ENCODE data around the gene SLC5A4.

The SLC5A4 gene

GRCh38 chr22:32232191-32232830 lies 22.8 kb downstream of the SLC5A4 start:
- no peak for DNase-seq

- no peak for DNase-seq
Measured at GRCh38 chr22:32226326-32227104, 28.6 kb downstream of the SLC5A4 start.

DNA sequence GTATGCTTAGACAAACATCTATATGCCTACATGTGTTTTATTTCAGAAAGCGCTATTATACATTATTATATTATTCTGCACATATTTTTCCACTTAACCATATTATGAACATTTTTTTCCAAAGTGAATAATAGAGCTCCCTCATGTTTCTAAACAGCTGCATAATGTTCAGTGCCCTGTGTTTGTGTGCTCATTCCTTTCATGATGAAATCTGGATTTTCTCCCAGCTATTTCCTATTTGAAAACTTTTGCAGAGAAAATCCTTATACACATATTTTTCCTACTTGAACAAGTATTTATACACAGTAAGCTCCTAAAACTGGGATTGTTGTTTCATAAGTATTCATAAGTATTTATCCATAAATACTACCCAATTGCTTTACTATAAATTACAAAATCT lies 32.2 kb downstream of the SLC5A4 start:
- no peak for DNase-seq

- no peak for DNase-seq
Measured at GRCh38 chr22:32219026-32219425, 36.1 kb downstream of the SLC5A4 start.

- no peak for DNase-seq
Measured at GRCh38 chr22:32218470-32218869, 36.7 kb downstream of the SLC5A4 start.

DNA sequence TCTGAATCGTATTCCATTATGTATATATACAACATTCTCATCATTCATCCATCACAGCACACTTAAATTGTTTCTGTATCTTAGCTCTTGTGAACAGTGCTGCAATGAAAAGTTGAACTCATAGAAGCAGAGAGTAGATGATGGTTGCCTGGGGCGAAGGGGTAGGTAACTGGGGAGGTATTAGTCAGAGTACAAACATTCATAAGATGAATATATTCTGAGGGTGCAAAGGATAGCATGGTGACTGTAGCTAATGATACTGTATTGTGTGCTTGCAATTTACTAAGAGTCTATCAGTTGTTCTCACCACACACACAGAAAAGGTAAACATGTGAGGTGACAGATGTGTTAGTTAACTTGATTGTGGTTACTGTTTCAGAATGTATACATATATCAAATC lies 37.7 kb downstream of the SLC5A4 start:
- DNase-seq, result no peak

GRCh38 chr22:32216911-32217310 lies 38.2 kb downstream of the SLC5A4 start:
- no peak for DNase-seq

- DNase-seq, result no peak
Measured at GRCh38 chr22:32211011-32211410, 44.1 kb downstream of the SLC5A4 start.

DNA sequence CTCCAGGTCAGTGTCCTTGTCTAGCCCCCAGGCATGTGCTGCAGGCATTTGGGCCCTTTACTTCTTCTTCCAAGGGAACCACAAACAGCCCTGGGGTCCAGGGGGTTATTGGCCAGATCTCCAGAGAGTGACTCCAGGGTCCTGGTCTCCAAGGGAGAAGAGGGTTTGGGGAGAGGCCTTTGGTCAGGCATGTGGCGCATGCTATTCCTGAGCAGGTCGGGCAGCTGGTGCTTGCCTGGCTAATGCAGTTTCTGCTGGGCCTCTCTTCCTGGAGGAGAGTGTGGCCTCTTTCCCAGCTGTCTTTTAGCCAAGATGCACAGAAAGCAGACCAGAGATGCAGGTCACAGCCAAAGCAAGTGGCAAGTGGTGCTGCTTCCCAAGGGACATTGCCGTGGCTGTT lies 46.5 kb downstream of the SLC5A4 start:
- no peak for DNase-seq

DNA sequence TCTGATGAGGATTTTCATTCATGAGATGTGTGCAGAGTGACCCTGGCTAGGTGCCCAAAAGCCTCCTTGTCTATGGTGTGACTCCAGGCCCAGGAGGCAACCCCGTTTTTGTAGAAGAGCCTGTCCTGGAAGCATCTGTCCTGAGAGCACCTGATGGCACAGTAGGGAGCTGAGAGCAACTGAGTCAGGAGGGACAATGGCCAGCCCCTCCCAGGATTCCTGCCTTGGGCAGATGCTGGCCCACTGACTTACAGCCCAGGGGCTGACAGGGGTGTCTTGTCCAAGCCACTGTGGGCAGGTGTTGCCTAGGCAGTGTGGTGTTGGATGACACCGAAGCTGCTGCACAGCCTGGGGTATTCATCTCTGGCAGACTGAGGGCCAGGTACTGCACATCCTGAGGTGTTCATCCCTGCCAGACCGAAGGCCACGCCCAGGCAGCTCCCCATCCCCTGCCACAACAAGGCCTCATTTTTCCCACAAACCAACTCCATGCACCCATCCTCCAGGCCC lies 47.1 kb downstream of the SLC5A4 start:
- no peak for DNase-seq

- no peak for DNase-seq
Measured at GRCh38 chr22:32206774-32207758, 48.1 kb downstream of the SLC5A4 start.

DNA sequence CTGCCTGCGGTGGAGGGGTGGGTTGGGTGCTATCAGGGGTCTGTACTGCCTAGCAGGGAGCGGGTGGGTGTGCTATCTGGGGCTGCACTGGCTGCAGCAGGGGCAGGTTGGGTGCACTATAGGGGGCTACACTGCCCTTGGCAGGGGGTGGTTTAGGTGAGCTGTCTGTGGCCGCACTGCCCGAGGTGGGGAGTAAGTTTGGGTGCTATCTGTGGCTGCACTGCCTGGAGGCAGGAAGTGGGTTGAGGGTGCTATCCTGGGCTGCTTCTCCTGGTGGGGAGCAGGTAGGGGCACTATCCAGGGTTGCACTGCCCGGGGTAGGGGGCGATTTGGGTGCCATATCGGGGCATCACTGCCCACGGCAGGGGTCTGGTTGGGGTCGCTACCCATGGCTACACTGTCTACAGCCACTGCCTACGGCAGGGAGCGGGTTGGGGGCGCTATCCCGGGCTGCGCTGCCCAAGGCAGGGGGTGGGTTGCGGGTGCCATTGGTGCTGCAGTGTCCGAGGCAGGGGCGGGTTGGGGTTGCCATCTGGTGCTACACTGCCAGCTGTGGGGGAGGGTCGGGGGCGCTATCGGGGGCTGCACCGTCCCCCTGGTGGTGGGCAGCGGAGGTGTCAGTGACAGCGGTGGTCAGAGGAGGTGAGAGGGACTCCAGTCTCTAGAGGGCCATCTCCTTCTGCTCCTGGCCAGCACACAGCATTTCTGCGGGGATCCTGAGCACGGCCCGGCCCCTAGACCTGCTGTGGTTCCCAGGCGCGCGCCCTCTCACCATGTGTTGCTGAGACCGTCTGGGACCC lies 49.0 kb downstream of the SLC5A4 start:
- no peak for DNase-seq

DNA sequence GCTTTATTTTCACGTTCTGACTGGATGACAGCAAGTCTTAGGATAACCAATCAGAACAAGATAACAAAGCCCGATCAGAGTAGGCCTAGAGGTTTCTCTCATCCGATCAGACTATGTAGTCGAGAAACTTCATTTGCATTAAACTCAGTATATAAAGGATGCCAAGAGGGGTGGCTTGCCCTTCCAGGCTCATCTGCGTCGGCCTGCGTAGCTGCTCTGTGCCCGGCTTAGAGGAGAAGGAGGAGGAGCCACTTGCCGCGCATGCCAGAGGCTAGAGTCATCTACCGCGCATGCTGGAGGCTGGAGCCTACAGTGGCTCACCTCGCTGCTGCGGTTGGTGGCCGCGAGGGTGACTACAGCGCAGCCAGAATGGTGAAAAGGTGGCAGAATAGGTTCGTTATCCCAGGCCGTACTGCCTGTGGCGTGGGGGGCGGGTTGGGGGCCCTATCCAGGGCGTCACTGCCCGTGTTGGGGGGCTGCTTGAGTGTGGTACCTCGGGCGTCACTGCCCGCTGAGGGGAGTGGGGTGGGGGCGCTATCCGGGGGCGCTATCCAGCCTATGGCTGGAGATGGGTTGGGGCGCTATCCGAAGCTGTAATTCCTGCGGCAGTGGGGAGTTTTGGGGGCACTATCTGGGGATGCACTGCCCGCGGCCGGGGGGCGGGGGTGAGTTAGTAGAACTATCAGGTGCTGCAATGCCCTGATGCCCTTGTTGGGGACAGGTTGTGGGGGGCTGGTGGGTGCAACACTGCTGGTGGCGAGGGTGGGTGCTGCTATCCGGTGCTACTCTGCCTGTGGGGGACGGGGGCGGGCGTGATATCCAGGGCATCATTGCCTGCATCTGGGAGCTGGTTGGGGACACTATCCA lies 50.1 kb downstream of the SLC5A4 start, which contains the start of gene RFPL2:
Gene RFPL2 (minus strand): TSS at position 218 of the 867 bp plus-strand sequence. CDS start 2,622 bp downstream, outside the sequence.
- DNase-seq, result no peak

- no peak for DNase-seq
Measured at GRCh38 chr22:32204040-32204855, 50.9 kb downstream of the SLC5A4 start.

DNA sequence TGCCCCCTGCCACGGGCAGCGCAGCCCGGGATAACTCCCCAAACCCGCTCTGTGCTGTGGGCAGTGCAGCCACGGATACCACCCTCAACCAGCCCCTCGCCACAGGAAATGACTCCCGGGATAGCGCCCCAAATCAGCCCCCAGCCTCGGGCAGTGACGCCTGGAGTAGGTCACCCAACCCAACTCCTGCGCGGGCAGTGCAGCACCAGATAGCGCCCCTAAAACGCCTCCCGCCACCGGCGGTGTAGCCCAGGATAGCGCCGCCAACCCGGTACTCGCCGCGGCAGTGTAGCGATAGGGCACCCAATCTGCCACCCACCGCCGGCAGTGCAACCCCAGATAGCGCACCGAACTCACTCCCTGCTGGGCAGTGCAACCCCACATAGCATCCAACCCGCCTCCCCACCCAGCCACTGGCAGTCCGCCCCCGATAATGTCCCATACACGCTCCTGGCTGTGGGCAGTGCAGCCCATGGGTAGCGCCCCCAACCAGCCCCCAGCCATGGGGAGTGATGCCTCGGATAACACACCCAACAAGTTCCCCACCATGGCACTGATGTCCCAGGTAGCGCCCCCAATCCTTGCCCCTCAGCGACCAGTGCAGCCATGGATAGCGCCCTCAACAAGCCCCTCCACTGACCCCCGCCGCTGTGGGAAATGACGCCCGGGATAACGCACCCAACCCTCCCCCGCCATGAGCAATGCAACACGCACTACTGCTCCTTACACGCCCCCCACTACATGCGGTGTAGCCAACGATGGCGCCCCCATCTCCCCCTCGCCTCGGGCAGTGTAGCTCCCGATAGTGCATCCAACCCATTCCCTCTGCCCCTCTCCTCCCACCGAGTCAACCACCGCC lies 51.7 kb downstream of the SLC5A4 start:
- no peak for DNase-seq

DNA sequence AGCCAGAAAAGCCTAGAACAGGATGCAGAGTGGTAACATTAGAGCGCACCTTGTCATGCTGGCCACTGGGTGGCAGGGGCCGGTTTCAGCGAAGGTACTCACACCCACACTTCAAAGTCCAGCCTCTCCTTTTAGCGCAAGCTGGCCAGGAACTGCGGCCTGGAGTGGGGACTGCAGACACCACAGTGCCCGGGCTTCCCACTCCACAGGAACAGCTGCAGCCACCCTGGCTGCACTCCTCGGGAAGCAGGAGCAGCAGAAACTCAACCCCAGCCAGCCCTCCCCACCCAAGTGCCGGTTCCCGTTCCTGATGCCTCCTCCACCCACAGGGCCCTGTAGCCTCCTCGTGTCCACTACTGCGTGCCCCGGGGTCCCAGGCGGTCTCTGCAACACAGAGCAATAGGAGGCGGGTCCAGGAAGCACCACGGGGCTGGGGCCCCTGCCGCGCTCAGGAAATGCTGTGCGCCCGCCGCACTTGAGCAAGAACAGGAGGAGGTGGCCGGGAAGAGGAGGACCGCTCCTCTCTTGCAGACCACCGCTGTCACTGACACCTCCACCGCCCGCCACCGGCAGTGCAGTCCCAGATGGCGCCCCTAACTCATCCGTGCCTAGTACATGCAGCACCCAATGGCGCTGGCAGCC lies 52.5 kb downstream of the SLC5A4 start:
- no peak for DNase-seq

GRCh38 chr22:32202161-32202538 lies 53.0 kb downstream of the SLC5A4 start:
- no peak for DNase-seq

- DNase-seq, result no peak
Measured at GRCh38 chr22:32200752-32201151, 54.4 kb downstream of the SLC5A4 start.

DNA sequence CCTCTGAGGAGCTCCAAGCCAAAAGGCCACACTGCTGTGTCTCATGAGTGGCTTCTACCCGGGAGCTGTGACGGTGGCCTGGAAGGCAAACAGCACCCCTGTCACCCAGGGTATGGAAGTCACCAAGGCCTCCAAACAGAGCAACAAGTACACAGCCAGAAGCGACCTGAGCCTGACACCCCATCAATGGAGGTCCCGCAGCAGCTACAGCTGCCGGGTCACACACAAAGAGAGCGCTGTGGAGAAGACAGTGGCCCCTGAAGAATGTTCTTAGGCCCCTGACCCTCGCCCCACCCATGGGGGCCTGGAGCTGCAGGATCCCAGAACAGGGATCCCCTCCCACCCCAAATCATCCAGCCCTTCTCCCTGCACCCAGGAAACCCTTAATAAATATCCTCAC lies 55.2 kb downstream of the SLC5A4 start:
- DNase-seq, result no peak

All from right forelimb (tissue), 1 donor.